SK-N-MC (cell line): Measurements from ENCODE around the gene CTCF.
A peak's percentile ranks its signal among the peaks of the same experiment; 100 is the strongest.

ENCODE experiments used
- DNase-seq: peaks from one replicate; pipeline ENCODE4 v3.0.0-alpha.2; 2011; ENCODE audit warnings: low read depth, low spot score
- H3K27ac ChIP-seq: fragments of 200-600 bp; sonication (generic); 2 replicates; pipeline ENCODE4 v1.5.1; 2016; ENCODE audit warnings: mixed run types
- H3K36me3 ChIP-seq: fragments of 200-600 bp; sonication (generic); 2 replicates; pipeline ENCODE4 v1.6.1; 2017; ENCODE audit warnings: antibody characterized with exemption, low read length, mixed read lengths; ENCODE audit not compliant: insufficient read depth
- H3K4me3 ChIP-seq: fragments of 200-600 bp; sonication (generic); 2 replicates; pipeline ENCODE4 v1.5.1; 2016
- H3K9ac ChIP-seq: fragments of 200-600 bp; sonication (generic); 2 replicates; pipeline ENCODE4 v1.8.0; 2017; ENCODE audit warnings: mixed run types, mixed read lengths; ENCODE audit not compliant: insufficient read length
- H3K9me3 ChIP-seq: fragments of 200-600 bp; sonication (generic); 2 replicates; pipeline ENCODE4 v1.6.1; 2017; ENCODE audit warnings: low read depth, mild to moderate bottlenecking, antibody characterized with exemption, low read length, moderate library complexity, mixed read lengths
- EZH2 ChIP-seq: fragments of 200-600 bp; sonication (generic); IDR thresholded peaks from one replicate; pipeline ENCODE4 v1.6.1; 2017; ENCODE audit warnings: antibody characterized with exemption
- FOXP2 ChIP-seq: optimal IDR thresholded peaks from 2 replicates; pipeline ENCODE3; 2011; ENCODE audit warnings: mild to moderate bottlenecking, moderate library complexity; ENCODE audit not compliant: insufficient read depth; ENCODE audit errors: extremely low read length, control extremely low read depth
- POLR2AphosphoS5 ChIP-seq: IDR thresholded peaks from 2 replicates; pipeline ENCODE4 v1.6.1; 2012; ENCODE audit warnings: mild to moderate bottlenecking, low read depth, low read length, borderline replicate concordance

Gene CTCF

GRCh38 chr16:67658849-67659674 lies 96.7 kb downstream of the CTCF start:
- TF ChIP-seq FOXP2 (no peak), EZH2 (no peak), POLR2AphosphoS5 (no peak)
- H3K27ac ChIP-seq, result no peak overlapping the region
- no peak overlapping the region for H3K9ac ChIP-seq
- H3K4me3 ChIP-seq, result peak overlapping the region; percentile 85
- H3K36me3 ChIP-seq, result no peaks in the 10 kb centered on the region
- no peaks in the 10 kb centered on the region for H3K9me3 ChIP-seq
- no peak for DNase-seq

DNA sequence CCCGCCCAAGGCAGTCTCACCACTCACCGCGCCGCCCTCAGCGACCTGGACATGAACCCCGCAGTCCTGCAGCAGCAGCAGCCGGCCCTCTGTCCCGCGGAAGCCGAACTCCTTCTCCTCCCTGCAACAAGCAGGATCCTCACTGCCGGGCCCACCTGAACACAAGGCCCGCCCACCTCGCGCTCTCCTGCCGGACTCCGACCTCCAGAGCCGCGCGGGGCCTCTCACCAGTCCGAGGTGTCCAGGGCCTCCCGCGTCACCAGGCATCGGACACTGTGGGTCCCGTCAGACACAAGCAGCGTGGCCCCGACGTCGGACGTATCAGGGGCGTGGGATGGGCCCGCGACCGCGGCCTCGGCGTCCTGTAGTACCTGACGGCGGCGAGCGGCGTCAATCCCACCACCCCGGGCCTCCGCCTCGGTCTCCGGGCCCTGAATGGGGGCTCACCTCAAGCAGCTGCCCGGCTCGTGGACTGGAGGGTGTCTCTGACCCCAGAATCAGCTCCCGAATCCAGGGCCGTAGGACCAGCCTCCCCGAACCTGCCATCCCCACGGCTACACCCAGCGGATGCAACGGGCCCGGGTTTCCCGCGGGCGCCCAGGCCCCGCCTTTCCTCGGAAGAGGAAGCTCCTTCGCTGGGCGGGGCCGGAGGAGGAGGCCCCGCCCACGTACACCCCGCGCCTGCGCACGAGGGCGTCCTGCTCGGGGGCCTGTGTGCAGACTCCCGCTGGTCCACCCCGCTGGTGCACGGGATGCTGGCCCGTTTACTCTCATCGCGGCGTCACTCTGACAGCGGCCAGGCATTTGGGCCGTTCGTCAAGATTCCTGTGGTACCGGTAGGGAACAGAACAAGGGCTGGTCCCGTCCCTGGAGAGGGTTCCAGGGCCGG lies 97.6 kb downstream of the CTCF start, which contains the start of gene ACD:
TSS of gene ACD (minus strand) at position 586 of the 889 bp plus-strand sequence. CDS start at position 546, 40 bp downstream.
- TF ChIP-seq POLR2AphosphoS5 (peak; percentile 77), FOXP2 (no peak)
- H3K4me3 ChIP-seq, result peak within 1 kb of the TSS; percentile 85
- H3K36me3 ChIP-seq, result no peaks in the 10 kb centered on the region
- DNase-seq, result no peak
- H3K27ac ChIP-seq, result no peak within 1 kb of the TSS
- no peaks in the 10 kb centered on the region for H3K9me3 ChIP-seq
- peak within 1 kb of the TSS; percentile 66 for H3K9ac ChIP-seq

GRCh38 chr16:67660564-67661028 lies 98.3 kb downstream of the CTCF start, which contains the start of gene PARD6A:
Gene PARD6A, plus strand, starts transcription at chr16:67660960. Its CDS starts 79 bp downstream, at chr16:67661039.
- Histone ChIP-seq H3K9me3 (no peaks in the 10 kb centered on the region), H3K9ac (peak within 1 kb of the TSS; percentile 66), H3K36me3 (no peaks in the 10 kb centered on the region), H3K4me3 (peak within 1 kb of the TSS; percentile 85), H3K27ac (no peak within 1 kb of the TSS)
- no peak for DNase-seq
- no peak for TF ChIP-seq POLR2AphosphoS5
- no peak for TF ChIP-seq EZH2
- TF ChIP-seq FOXP2, result peak; percentile 15

DNA sequence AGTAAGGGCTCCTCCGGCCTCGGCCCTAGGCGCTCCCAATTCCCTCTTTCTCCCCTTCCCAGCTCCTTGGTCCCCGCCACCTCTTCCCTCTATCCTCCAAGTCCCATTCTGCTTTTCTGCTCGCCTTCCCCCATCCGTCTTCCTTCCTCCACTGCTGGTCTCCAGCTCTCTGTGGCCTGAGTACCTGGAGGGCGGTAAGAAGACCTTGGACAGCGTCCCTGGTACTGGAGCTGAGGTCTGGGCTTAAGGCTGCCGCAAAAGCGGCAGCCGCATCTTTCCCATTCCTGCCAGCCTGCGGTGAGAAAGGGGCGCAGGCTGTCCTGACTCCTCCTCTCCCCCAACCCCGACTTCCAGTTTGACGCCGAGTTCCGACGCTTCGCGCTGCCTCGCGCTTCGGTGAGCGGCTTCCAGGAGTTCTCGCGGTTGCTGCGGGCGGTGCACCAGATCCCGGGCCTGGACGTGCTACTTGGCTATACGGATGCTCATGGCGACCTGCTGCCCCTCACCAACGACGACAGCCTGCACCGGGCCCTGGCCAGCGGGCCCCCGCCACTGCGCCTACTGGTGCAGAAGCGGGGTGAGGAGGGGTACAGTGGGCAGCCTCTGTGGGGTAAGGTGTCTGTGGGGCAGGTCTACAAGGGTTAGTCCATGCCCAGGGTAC lies 98.9 kb downstream of the CTCF start:
- H3K36me3 ChIP-seq, result no peaks in the 10 kb centered on the region
- TF ChIP-seq POLR2AphosphoS5 (no peak), EZH2 (no peak), FOXP2 (no peak)
- no peak overlapping the region for H3K27ac ChIP-seq
- H3K4me3 ChIP-seq, result peak overlapping the region; percentile 85
- no peak for DNase-seq
- no peaks in the 10 kb centered on the region for H3K9me3 ChIP-seq
- no peak overlapping the region for H3K9ac ChIP-seq

- H3K27ac ChIP-seq, result no peak overlapping the region
- TF ChIP-seq EZH2 (no peak), FOXP2 (no peak), POLR2AphosphoS5 (no peak)
- H3K36me3 ChIP-seq, result no peaks in the 10 kb centered on the region
- DNase-seq, result no peak
- no peak overlapping the region for H3K4me3 ChIP-seq
- no peak overlapping the region for H3K9ac ChIP-seq
- no peaks in the 10 kb centered on the region for H3K9me3 ChIP-seq
Observed at GRCh38 chr16:67661886-67662652, 99.7 kb downstream of the CTCF start.

DNA sequence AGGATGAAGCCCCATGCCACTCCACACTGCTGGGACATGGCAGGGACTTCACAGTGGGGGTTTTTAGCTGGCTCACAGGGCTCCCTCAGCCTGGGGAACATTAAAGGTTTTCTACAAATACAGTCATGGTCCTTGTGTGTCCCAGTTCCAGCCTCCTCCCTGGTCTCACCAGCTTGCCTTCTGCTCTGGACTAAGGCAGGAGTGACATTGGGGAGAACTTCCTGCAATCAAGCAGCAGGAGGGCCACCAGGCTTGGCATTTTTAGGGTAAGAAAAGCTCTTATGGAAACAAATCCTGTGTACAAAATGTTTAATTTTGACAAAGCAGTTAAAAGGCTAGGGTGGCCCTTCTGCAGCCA lies 100.3 kb downstream of the CTCF start:
- TF ChIP-seq EZH2, result no peak
- no peak for TF ChIP-seq FOXP2
- TF ChIP-seq POLR2AphosphoS5, result no peak
- H3K36me3 ChIP-seq, result no peaks in the 10 kb centered on the region
- no peaks in the 10 kb centered on the region for H3K9me3 ChIP-seq
- H3K9ac ChIP-seq, result no peak overlapping the region
- no peak overlapping the region for H3K4me3 ChIP-seq
- DNase-seq, result no peak
- H3K27ac ChIP-seq, result no peak overlapping the region

- no peak for TF ChIP-seq FOXP2
- TF ChIP-seq POLR2AphosphoS5, result no peak
- no peak for TF ChIP-seq EZH2
- H3K36me3 ChIP-seq, result no peaks in the 10 kb centered on the region
- no peaks in the 10 kb centered on the region for H3K9me3 ChIP-seq
- no peak overlapping the region for H3K4me3 ChIP-seq
- H3K27ac ChIP-seq, result no peak overlapping the region
- H3K9ac ChIP-seq, result no peak overlapping the region
- no peak for DNase-seq
Observed at GRCh38 chr16:67663151-67663876, 101.0 kb downstream of the CTCF start.
